ENCODE data around the gene PAK1.

DNA sequence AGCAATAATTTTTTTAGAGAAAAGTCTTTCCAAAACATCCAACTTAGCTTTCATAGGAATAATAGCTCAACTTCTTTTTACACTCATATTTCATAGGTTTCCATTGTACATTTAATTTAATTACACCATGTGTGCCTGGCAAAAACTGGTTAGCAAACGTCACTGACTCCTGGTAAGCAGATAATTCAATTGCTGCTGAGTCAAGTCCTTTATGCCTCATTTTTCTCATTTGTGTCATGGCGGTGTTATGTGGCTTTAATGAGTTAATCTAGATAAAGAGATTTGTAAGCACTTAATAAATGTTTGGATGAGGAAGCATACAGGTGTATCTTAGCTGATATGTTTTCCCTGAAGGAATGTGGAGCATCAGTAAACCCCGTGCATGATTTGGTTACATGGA, 41.2 kb upstream of the PAK1 start:
- TF ChIP-seq EZH2phosphoT487 (IDR thresholded peaks at IDR 0.05; ENCODE audit: borderline replicate concordance, low read length) (no peak), CTCF (conservative IDR thresholded peaks at IDR 0.05; ENCODE audit: low read depth, low read length) (no peak)
